Heart right ventricle (tissue), 16 donors: ENCODE results near the gene LRRC2. TPM values are rescaled to one million over a fixed set of nuclear protein-coding genes. Genes with fewer than 3 reads are reported as not detected.

Experiments used
- ATAC-seq, 8 donors: fragments of 200-7000 bp; cut with Tn5 transposase; one replicate each; pipeline ENCODE4 v1.9.1; 2020; ENCODE audit warnings: mild to moderate bottlenecking in 8 of 8, moderate library complexity in 8 of 8, moderate number of reproducible peaks in 1 of 8
- DNase-seq, 2 donors: peaks; one replicate each; pipeline ENCODE4 v3.0.0-alpha.2; 2020
- H3K27ac ChIP-seq, 10 donors: fragments of 200-600 bp; sonication (generic) in 2 of 10; one replicate each; pipeline versions ENCODE4 v1.5.0 to v1.8.0; 2020 to 2022; ENCODE audit warnings: mild to moderate bottlenecking in 3 of 10
- H3K27me3 ChIP-seq, 7 donors: fragments of 200-600 bp; one replicate each; pipeline ENCODE4 v1.8.0; 2021 to 2022; ENCODE audit warnings: mild to moderate bottlenecking in 2 of 7
- H3K36me3 ChIP-seq, 9 donors: fragments of 200-600 bp; sonication (generic) in 1 of 9; one replicate each; pipeline versions ENCODE4 v1.5.0 to v1.8.0; 2020 to 2022; ENCODE audit warnings: mild to moderate bottlenecking in 2 of 9
- H3K4me1 ChIP-seq, 9 donors: fragments of 200-600 bp; sonication (generic) in 1 of 9; one replicate each; pipeline versions ENCODE4 v1.5.0 to v1.8.0; 2020 to 2022; ENCODE audit warnings: mild to moderate bottlenecking in 4 of 9
- H3K4me3 ChIP-seq, 10 donors: fragments of 200-600 bp; sonication (generic) in 2 of 10; one replicate each; pipeline versions ENCODE4 v1.5.0 to v1.8.0; 2020 to 2022; ENCODE audit warnings: mild to moderate bottlenecking in 7 of 10, moderate library complexity in 2 of 10
- H3K9me3 ChIP-seq, 11 donors: fragments of 200-600 bp in 10 of 11; sonication (generic) in 2 of 11; one replicate each; pipeline versions ENCODE4 v1.5.0 to v1.8.0; 2013 to 2022; ENCODE audit warnings: mild to moderate bottlenecking in 2 of 11, control low read depth in 1 of 11, moderate library complexity in 1 of 11
- CTCF ChIP-seq, 9 donors: fragments of 200-600 bp; sonication (generic) in 2 of 9; IDR thresholded peaks; one replicate each; pipeline versions ENCODE4 v1.5.0 to v1.8.0; 2021 to 2022; ENCODE audit warnings: antibody characterized with exemption in 9 of 9, mild to moderate bottlenecking in 5 of 9, moderate library complexity in 1 of 9
- WGBS, 2 donors: extraction: QIAGEN DNeasy Blood & Tissue Kit; methylation state at CpG; one replicate each; pipeline ENCODE4 v1.1.7; 2013; ENCODE audit warnings: inconsistent platforms in 1 of 2; 5-methylcytosine and 5-hydroxymethylcytosine counted together
- intact Hi-C, 10 donors: fragments of 100-400 bp; cut with DNase I; formaldehyde crosslinking; loops; one replicate each; pipeline versions ENCODE4 v1.11.1 to v1.14.2; 2022
- polyA plus RNA-seq, 2 donors: library from polyadenylated mRNA; stranded (reverse); fragments of 200-250 nt; gene quantifications; one replicate each; pipeline ENCODE4 v1.2.3, GENCODE V29; 2013
- total RNA-seq, 10 donors: library from RNA; stranded (reverse); fragmentation: NEBNext Ultra II Directional in 3 of 10; extraction: Animal tissue kit (Norgen Biotek cat#: 25700) in 3 of 10; gene quantifications; one replicate each; pipeline versions ENCODE4 v1.2.1 to v1.2.4, GENCODE V29; 2021 to 2023
- donor health status: Arrhythmogenic right ventricular cardiomyopathy.
- donor health status: ischemic (EF 13 %, LVEDD 7.1; RV severe dilation, severe dysfunction).
- donor health status: healthy with polysubstance abuse.
- donor health status: DM: no; HTN: yes; CAD: no.
- donor health status: DM: no; HTN: no; CAD: no.
- donor health status: ischemic (EF 25% LVEDD 6.9; RV normal size, moderate dysfunction).
- donor health status: ischemic (EF 25% LVEDD 5.7; RV mildly dilated, moderate dysfunction).
- donor health status: healthy.
- donor health status: DM: yes; HTN: yes; CAD: no.
- donor health status: Ischemic cardiomyopathy.
- donor health status: ischemic (EF 35%, LVEDD 5.7; RV mildly dilated, moderate dysfunction).
- donor health status: nonischemic (EF 11% LVEDD 7.7; RV severe dilation, severe dysfunction).
- donor health status: DM: yes; HTN: yes; CAD: no.
- donor health status: PGD.
- donor health status: ischemic (EF 29% LVEDD 5.4; RV normal size, mild dysfunction).
- donor health status: nonischemic (EF 23%, LVEDD 6.1; RV moderate dilation, normal function).

The LRRC2 gene
- total and polyA plus RNA-seq, 12 donors, result 10.7 to 163 (median 125) TPM

GRCh38 chr3:46558184-46559043 is 7.7 kb downstream of the LRRC2 start:
- DNase-seq, result peak; percentile 81 to 82
- 14 to 15% methylated on average over 22 of the region's 22 CpGs for WGBS, 2 donors
- Histone ChIP-seq H3K36me3 (no peaks in the 10 kb centered on the region), H3K27ac (peak overlapping the region in 9 of 10 donors; percentile 53 to 98 (median 69)), H3K4me3 (peak overlapping the region in 9 of 10 donors; percentile 24 to 63 (median 41)), H3K9me3 (peaks cover 0 to 6% (median 0%) of the 10 kb centered on the region in 11 donors), H3K4me1 (peaks cover 3 to 62% (median 23%) of the 10 kb centered on the region in 9 donors), H3K27me3 (no peaks in the 10 kb centered on the region)
- peak; percentile 83 to 96 (median 90) for ATAC-seq
- peak in 8 of 9 donors; percentile 36 to 91 (median 65) for TF ChIP-seq CTCF (IDR thresholded peaks at IDR 0.05)
- intact Hi-C loops, result loop anchor here in 6 of 10 donors (1.0 to 5.0 kb wide), 5 partner anchors 66 to 74 kb away; no protein-coding TSS in a partner anchor

- H3K27me3 ChIP-seq, result no peaks in the 10 kb centered on the region
- 49 to 51% methylated on average over 6 of the region's 6 CpGs for WGBS, 2 donors
- ATAC-seq (peak in 2 of 8 donors; percentile 1 to 21), DNase-seq (no peak)
- intact Hi-C loops, result loop anchor here in 6 of 10 donors (1.0 to 5.0 kb wide), 5 partner anchors 65 to 75 kb away; no protein-coding TSS in a partner anchor
- H3K27ac ChIP-seq, result peak overlapping the region in 8 of 10 donors; percentile 5 to 98 (median 73)
- no peak for TF ChIP-seq CTCF (IDR thresholded peaks at IDR 0.05)
- H3K4me1 ChIP-seq, result peaks cover 3 to 56% (median 23%) of the 10 kb centered on the region in 9 donors
- no peaks in the 10 kb centered on the region for H3K36me3 ChIP-seq
- peaks cover 0 to 6% (median 0%) of the 10 kb centered on the region in 11 donors for H3K9me3 ChIP-seq
- no peak overlapping the region for H3K4me3 ChIP-seq
These were observed 8.3 kb downstream of the LRRC2 start for GRCh38 chr3:46557814-46558183.

- Histone ChIP-seq H3K27ac (no peak overlapping the region), H3K4me3 (no peak overlapping the region), H3K36me3 (peaks cover 0 to 22% (median 6%) of the 10 kb centered on the region in 9 donors), H3K4me1 (peaks cover 3 to 26% (median 9%) of the 10 kb centered on the region in 9 donors), H3K27me3 (no peaks in the 10 kb centered on the region), H3K9me3 (no peaks in the 10 kb centered on the region)
- intact Hi-C loops, result loop anchor here in 2 of 10 donors (5.0 kb wide), 2 partner anchors 56 to 61 kb away; partner anchors contain the start of gene RTP3 (in 1 of the 2)
- ATAC-seq (no peak), DNase-seq (no peak)
- TF ChIP-seq CTCF (IDR thresholded peaks at IDR 0.05), result no peak
- 0% methylated on average over 1 of the region's 1 CpG for WGBS, 2 donors
These were observed 12.9 kb downstream of the LRRC2 start for GRCh38 chr3:46553154-46553553.

- Histone ChIP-seq H3K9me3 (no peaks in the 10 kb centered on the region), H3K4me1 (peaks cover 0 to 20% (median 5%) of the 10 kb centered on the region in 9 donors), H3K4me3 (no peak overlapping the region), H3K27me3 (no peaks in the 10 kb centered on the region), H3K27ac (peak overlapping the region in 1 of 10 donors; percentile 4), H3K36me3 (peaks cover 0 to 22% (median 6%) of the 10 kb centered on the region in 9 donors)
- no peak for DNase-seq
- 58 to 85% methylated on average over 1 of the region's 1 CpG for WGBS, 2 donors
- intact Hi-C loops, result loop anchor here in 2 of 10 donors (5.0 kb wide), 2 partner anchors 55 to 60 kb away; partner anchors contain the start of gene RTP3 (in 1 of the 2)
- peak in 2 of 8 donors; percentile 28 to 31 for ATAC-seq
- no peak for TF ChIP-seq CTCF (IDR thresholded peaks at IDR 0.05)
These were observed 13.6 kb downstream of the LRRC2 start for GRCh38 chr3:46552538-46552937.
